ENCODE data around the gene DDX41. TPM values are rescaled to one million over a fixed set of nuclear protein-coding genes. Genes with fewer than 3 reads are reported as not detected.

Gene DDX41
- total RNA-seq, 2 donors from 2014 or later: 70.1 to 230 TPM

GRCh38 chr5:177509381-177509951 lies 7.3 kb downstream of the DDX41 start, which contains the start of gene DOK3:
DOK3 (minus strand) TSS chr5:177509826; CDS start chr5:177509540, 286 bp downstream.
- H3K27ac Mint-ChIP-seq: peak within 1 kb of the TSS; percentile 60 to 75
- peaks cover 5 to 22% of the 10 kb centered on the region in 2 donors for H3K36me3 Mint-ChIP-seq
- no peaks in the 10 kb centered on the region for H3K9me3 Mint-ChIP-seq
- no peak for DNase-seq (ENCODE audit: low spot score in 2 of 2)
- ATAC-seq: peak; percentile 22 to 26

- no peak for ATAC-seq
- Mint-ChIP-seq H3K36me3 (peaks cover 5 to 16% of the 10 kb centered on the region in 2 donors), H3K27ac (peak overlapping the region; percentile 60 to 75), H3K9me3 (no peaks in the 10 kb centered on the region)
- DNase-seq (ENCODE audit: low spot score in 2 of 2): no peak
Measured at GRCh38 chr5:177508837-177509236, 7.9 kb downstream of the DDX41 start.

GRCh38 chr5:177508221-177508611 lies 8.5 kb downstream of the DDX41 start:
- H3K36me3 Mint-ChIP-seq: peaks cover 5 to 13% of the 10 kb centered on the region in 2 donors
- ATAC-seq (no peak), DNase-seq (ENCODE audit: low spot score in 2 of 2) (no peak)
- no peak overlapping the region for H3K27ac Mint-ChIP-seq
- H3K9me3 Mint-ChIP-seq: no peaks in the 10 kb centered on the region

- no peak overlapping the region for H3K27ac Mint-ChIP-seq
- no peaks in the 10 kb centered on the region for H3K9me3 Mint-ChIP-seq
- ATAC-seq (no peak), DNase-seq (ENCODE audit: low spot score in 2 of 2) (no peak)
- H3K36me3 Mint-ChIP-seq: peaks cover 0 to 8% of the 10 kb centered on the region in 2 donors
Measured at GRCh38 chr5:177507596-177508220, 9.1 kb downstream of the DDX41 start.

GRCh38 chr5:177507165-177507564 lies 9.6 kb downstream of the DDX41 start:
- Mint-ChIP-seq H3K36me3 (peaks cover 0 to 7% of the 10 kb centered on the region in 2 donors), H3K9me3 (no peaks in the 10 kb centered on the region), H3K27ac (peak overlapping the region in 1 of 2 donors; percentile 88)
- ATAC-seq: no peak
- DNase-seq (ENCODE audit: low spot score in 2 of 2): no peak

- H3K9me3 Mint-ChIP-seq: no peaks in the 10 kb centered on the region
- no peak overlapping the region for H3K27ac Mint-ChIP-seq
- ATAC-seq: no peak
Measured at GRCh38 chr5:177505075-177505474, 11.7 kb downstream of the DDX41 start.

GRCh38 chr5:177504086-177505056 lies 12.4 kb downstream of the DDX41 start:
- H3K9me3 Mint-ChIP-seq: no peaks in the 10 kb centered on the region
- no peaks in the 10 kb centered on the region for H3K36me3 Mint-ChIP-seq
- DNase-seq (ENCODE audit: low spot score in 2 of 2) (no peak), ATAC-seq (no peak)
- H3K27ac Mint-ChIP-seq: no peak overlapping the region

More at GRCh38 chr5:177505075-177505474, 11.7 kb downstream of the DDX41 start:
- no peak for DNase-seq (ENCODE audit: low spot score in 2 of 2)
- H3K36me3 Mint-ChIP-seq: no peaks in the 10 kb centered on the region

- DNase-seq (ENCODE audit: low spot score in 2 of 2): no peak
- no peaks in the 10 kb centered on the region for H3K9me3 Mint-ChIP-seq
Measured at GRCh38 chr5:177503351-177504085, 13.2 kb downstream of the DDX41 start.

GRCh38 chr5:177502886-177503285 lies 13.9 kb downstream of the DDX41 start:
- no peak overlapping the region for H3K27ac Mint-ChIP-seq
- no peaks in the 10 kb centered on the region for H3K36me3 Mint-ChIP-seq

More at GRCh38 chr5:177503351-177504085, 13.2 kb downstream of the DDX41 start:
- Mint-ChIP-seq H3K27ac (no peak overlapping the region), H3K36me3 (no peaks in the 10 kb centered on the region)
- no peak for ATAC-seq

GRCh38 chr5:177501874-177502678 lies 14.7 kb downstream of the DDX41 start:
- no peak for DNase-seq (ENCODE audit: low spot score in 2 of 2)
- no peak for ATAC-seq

More at GRCh38 chr5:177502886-177503285, 13.9 kb downstream of the DDX41 start:
- no peak for DNase-seq (ENCODE audit: low spot score in 2 of 2)
- no peaks in the 10 kb centered on the region for H3K9me3 Mint-ChIP-seq
- no peak for ATAC-seq

GRCh38 chr5:177500685-177501522 lies 15.9 kb downstream of the DDX41 start:
- no peaks in the 10 kb centered on the region for H3K36me3 Mint-ChIP-seq
- ATAC-seq (peak; percentile 27 to 34), DNase-seq (ENCODE audit: low spot score in 2 of 2) (peak; percentile 77 to 92)
- no peaks in the 10 kb centered on the region for H3K9me3 Mint-ChIP-seq
- no peak overlapping the region for H3K27ac Mint-ChIP-seq

More at GRCh38 chr5:177501874-177502678, 14.7 kb downstream of the DDX41 start:
- H3K27ac Mint-ChIP-seq: no peak overlapping the region
- no peaks in the 10 kb centered on the region for H3K9me3 Mint-ChIP-seq
- no peaks in the 10 kb centered on the region for H3K36me3 Mint-ChIP-seq

- Mint-ChIP-seq H3K9me3 (no peaks in the 10 kb centered on the region), H3K36me3 (no peaks in the 10 kb centered on the region), H3K27ac (no peak overlapping the region)
- no peak for DNase-seq (ENCODE audit: low spot score in 2 of 2)
- no peak for ATAC-seq
Measured at GRCh38 chr5:177499842-177500241, 16.9 kb downstream of the DDX41 start.

GRCh38 chr5:177498013-177498787 lies 18.6 kb downstream of the DDX41 start:
- DNase-seq (ENCODE audit: low spot score in 2 of 2) (peak in 1 of 2 donors; percentile 67), ATAC-seq (peak; percentile 7 to 24)
- Mint-ChIP-seq H3K27ac (peak overlapping the region; percentile 67 to 70), H3K9me3 (no peaks in the 10 kb centered on the region), H3K36me3 (no peaks in the 10 kb centered on the region)

Measured in activated naive CD4-positive, alpha-beta T cell treated with anti-CD3 and anti-CD28 coated beads, Interleukin-2, amount 50 U/mL, for 72 hours (primary cell).